Measurements from ENCODE around the gene PLOD3. TPM values are rescaled to one million over a fixed set of nuclear protein-coding genes. Genes with fewer than 3 reads are reported as not detected.

Gene PLOD3
- total and polyA plus RNA-seq, 9 of the 15 experiments (the other 6 are each of a cell fraction or from before 2014, with no cell fraction given) = 2.8 to 101 (median 30.9) TPM

GRCh38 chr7:101244375-101245146 is 27.2 kb upstream of the PLOD3 start, which contains the start of gene FIS1 (continued):
- TF ChIP-seq ILK (tag; IDR thresholded peaks at IDR 0.05; ENCODE audit: borderline replicate concordance, low read depth) (no peak), SMARCE1 (IDR thresholded peaks at IDR 0.05) (0 out of 2 replicates have a peak, but pooled peaks have one; percentile 11), SFPQ (IDR thresholded peaks at IDR 0.05; ENCODE audit: low read depth, low read length) (no peak), ZNF224 (CRISPR knock-in tag; IDR thresholded peaks at IDR 0.05) (no peak), CREB1 (IDR thresholded peaks at IDR 0.05) (peak; percentile 53; the same call in 1 of the 2 replicates), CREB1 (CRISPR knock-in tag; IDR thresholded peaks at IDR 0.05) (no peak), NFXL1 (CRISPR knock-in tag; IDR thresholded peaks at IDR 0.05) (no peak), MGA (IDR thresholded peaks at IDR 0.05) (peak; percentile 92), BDP1 (IDR thresholded peaks at IDR 0.05; ENCODE audit: insufficient read depth, insufficient read length) (no peak), ARID2 (IDR thresholded peaks at IDR 0.05) (0 out of 2 replicates have a peak, but pooled peaks have one; percentile 41), ZNF507 (tag; conservative IDR thresholded peaks at IDR 0.05) (no peak), TAF1 (IDR thresholded peaks at IDR 0.05; ENCODE audit: control insufficient read depth, extremely low read depth, insufficient read depth, low read length, severe bottlenecking) (peak; percentile 81), NCOA1 (IDR thresholded peaks at IDR 0.05; ENCODE audit: low read depth) (peak; percentile 42; the same call in 1 of the 2 replicates), FOXP1 (CRISPR knock-in tag; IDR thresholded peaks at IDR 0.05) (peak; percentile 79; the same call in 1 of the 2 replicates)

Data from K562 (cell line).